HG03342 (cell line): ENCODE results near the gene NHS.
A peak's percentile ranks its signal among the peaks of the same experiment; 100 is the strongest.

Source experiments
- ATAC-seq: cut with Tn5 transposase; IDR thresholded peaks from one replicate; pipeline ENCODE4 v1.9.1; 2021; ENCODE audit warnings: mild to moderate bottlenecking, moderate library complexity; ENCODE audit not compliant: unreplicated experiment

The NHS gene

DNA sequence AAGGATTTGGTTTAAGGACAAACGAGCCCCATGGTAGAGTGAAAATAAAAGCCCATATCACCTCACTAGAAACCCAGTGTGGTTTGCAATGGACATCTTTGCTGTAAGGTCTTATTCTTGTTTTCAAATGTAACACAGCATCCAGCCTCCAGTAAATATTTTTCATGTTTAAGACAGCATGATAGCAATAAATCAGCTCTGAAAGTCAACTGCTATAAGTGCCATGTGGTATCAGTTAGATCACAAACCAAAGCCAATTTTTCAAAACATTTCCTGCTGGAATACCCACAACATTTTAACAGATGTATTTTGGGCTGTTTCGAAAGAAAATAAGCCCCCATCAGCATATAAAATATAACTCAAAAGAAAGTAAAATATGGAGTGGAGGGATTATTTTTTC is 338.3 kb downstream of the NHS start:
- no peak for ATAC-seq

DNA sequence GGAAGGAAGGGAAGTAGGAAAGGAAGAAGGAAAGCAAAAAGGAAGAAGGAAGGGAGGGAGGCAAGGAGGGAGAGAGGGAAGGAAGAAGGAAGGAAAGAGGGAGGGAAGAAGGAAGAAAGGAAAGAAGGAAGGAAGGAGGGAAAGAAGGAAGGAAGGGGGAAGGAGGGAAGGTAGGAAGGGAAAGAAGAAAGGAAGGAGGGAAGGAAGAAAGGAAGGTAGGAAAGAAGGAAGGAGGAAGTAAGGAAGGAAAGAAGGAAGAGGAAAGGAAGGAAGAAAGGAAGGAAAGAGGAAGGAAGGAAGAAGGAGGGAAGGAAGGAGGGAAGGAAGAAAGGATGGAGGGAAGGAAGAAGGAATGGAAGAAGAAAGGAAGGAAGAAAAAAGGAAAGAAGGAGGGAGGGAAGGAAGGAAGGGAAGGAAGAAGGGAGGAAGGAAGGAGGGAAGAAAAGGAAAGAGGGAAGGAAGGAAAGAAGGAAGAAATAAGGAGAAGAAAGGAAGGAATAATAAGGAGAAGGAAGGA is 343.7 kb downstream of the NHS start:
- no peak for ATAC-seq

DNA sequence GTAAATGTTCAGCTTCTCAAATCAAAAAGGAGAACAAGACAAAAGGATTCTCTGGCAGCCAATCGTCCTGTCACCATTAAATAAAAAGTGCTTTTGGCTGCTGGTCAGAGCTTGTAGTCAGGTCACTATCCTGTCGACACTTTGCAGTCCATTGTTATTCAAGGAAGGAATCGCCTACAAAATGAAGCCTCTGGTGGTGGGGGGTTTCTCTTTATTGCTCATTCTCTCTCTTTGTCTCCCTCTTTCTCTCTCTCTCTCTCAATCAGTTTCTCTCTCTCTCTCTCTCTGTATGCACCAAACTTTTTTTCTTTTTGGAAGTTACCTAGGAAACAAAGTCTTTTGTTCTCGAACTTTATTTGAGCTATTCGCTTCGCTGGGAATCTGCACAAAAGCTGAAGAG is 344.7 kb downstream of the NHS start:
- no peak for ATAC-seq

DNA sequence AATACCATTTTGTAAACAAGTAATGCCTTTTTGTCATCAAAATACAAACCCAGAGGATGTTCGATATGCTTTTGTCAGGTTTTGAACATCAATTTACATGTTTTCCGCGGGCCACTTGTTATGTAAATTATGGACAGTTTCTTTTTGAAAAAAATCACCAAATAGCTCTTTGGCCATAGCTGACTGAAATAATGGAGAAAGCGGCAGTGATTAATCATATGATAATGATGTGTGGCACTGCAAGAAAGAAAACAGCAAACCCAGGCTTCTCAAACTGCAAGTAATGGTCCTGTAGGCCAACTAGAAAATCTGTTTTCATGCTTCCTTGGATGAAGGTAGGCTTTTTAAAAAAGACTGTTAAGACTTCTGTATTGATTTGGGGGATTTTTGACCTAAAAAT is 346.7 kb downstream of the NHS start:
- no peak for ATAC-seq

DNA sequence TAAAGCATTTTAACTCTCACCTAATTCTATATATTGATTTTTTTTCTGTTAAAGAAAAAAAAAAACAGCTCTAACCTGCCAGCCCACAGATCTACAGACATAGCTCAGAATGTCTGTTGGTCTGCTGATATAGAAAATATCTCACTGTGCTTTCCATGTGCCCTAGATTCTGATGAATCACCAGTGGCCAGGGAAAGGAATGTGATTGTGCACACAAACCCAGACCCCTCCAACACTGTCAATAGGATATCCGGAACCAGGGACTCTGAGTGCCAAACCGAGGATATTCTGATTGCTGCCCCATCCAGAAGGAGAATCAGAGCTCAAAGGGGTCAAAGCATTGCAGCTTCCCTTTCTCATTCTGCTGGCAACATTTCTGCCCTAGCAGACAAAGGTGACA is 350.2 kb downstream of the NHS start:
- ATAC-seq = no peak

DNA sequence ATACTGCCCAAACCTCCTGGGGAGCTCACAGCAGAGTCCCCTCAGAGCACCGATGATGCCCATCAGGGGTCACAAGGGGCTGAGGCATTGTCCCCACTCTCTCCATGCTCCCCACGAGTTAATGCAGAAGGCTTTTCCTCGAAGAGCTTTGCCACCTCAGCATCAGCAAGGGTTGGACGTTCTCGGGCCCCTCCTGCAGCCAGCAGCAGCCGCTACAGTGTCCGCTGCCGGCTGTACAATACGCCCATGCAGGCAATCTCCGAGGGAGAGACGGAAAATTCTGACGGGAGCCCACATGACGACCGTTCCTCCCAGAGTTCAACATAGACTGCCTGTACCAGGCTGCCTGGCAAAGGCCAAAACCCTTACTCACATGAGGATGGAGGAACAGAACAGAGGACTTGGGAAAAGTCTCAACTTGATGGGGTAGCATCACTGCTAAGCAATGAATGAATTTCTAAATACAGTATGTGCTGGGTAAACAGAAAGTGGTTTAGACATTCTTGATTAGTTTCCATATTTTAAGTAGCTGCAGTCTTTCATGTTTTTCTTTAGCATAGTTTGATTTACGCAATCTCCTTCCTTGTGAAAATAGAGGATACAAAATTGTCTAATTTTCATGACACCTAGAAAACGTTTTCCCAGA is 357.3 kb downstream of the NHS start:
- no peak for ATAC-seq

DNA sequence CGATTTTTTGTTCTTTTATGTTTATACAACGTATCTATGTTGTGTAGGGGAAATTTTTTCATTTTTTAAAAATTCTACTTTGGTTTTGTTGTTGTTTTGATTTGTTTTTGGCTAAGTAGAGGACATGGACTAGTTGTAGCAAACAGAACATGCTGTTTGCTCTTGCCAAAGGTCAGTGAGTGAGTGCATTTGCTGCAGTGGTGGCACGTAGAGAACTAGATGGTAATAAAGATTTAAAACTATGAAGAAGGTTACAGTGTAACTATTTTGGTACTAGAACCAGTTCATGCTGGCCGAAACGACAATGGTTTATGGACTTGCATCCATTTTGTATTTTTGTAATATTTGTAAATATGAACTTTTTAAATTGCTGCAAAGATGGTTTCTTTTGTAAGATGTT is 360.4 kb downstream of the NHS start:
- no peak for ATAC-seq

DNA sequence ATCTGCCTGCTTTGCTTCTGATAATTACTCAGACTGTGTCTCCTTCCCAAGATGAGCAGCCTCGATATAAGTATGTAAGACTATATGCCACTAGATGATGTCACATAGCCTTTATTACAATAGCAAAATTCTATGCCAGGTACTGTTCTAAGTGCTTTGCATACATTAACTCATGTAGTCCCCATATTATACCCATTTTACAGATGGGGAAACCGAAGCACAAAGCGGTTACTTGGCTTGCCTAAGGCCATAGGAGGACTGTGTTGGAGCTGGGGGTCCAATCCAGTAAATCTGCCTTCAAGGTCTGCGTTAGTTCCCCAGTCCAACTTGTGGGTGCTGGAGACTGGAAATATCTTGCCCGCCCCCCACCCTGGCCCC is 361.5 kb downstream of the NHS start:
- no peak for ATAC-seq

DNA sequence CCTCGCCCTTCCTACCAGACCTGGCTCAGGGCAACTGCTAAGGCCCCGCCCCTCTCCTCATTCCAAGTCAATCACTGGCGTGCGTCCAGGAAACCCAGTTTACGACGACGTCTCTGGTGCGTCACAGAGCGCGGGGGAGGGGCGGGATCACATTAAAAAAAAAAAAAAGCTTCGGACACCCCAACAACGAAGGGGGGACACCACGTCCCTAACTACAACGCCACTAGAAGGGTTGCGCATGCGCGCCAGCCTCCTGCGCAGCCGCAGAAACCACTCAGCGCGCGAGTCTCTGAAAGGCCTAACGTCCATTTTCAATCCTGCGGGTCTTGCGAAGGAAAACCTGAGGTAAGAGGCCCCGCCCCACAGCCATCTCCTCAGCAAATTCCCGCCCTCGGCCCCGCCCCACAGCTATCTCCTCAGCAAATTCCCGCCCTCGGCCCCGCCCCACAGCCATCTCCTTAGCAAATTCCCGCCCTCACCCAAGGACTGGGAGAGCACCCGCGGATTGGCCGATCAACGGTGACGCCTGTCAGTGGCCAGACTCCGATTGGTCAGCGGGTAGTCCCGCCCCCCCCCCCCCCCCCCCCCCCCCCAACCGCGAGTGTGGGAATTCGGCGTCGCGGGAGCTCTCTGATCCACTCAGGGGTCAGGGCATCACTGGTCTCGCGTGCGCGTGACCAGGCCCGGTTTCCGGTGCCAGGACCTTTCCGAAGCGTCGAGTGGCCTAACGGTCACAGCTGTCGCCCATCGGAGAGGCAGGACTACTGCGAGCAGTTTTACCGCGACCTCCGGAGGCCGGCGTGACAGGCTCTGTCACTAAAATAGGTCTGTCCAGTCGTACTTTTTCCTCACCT is 362.1 kb downstream of the NHS start, which contains the start of gene SCML1:
Gene SCML1 (plus strand): TSS at position 638 of the 854 bp plus-strand sequence. CDS start 6,694 bp downstream, outside the sequence.
- ATAC-seq = peak; percentile 71

DNA sequence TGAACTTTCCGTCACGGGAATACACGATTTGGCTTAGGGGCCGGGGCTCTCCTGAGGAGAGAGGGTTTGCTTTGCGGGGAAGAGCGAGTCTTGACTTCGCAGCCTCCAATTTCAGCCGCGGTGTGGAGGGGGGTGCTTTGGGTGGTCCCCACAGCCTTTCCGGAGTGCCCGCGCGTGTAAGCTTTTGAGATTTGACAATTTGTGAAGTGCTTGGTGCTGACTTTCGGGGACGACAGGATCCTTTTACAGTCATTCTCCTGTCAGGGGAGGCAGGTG is 362.6 kb downstream of the NHS start:
- ATAC-seq = no peak

DNA sequence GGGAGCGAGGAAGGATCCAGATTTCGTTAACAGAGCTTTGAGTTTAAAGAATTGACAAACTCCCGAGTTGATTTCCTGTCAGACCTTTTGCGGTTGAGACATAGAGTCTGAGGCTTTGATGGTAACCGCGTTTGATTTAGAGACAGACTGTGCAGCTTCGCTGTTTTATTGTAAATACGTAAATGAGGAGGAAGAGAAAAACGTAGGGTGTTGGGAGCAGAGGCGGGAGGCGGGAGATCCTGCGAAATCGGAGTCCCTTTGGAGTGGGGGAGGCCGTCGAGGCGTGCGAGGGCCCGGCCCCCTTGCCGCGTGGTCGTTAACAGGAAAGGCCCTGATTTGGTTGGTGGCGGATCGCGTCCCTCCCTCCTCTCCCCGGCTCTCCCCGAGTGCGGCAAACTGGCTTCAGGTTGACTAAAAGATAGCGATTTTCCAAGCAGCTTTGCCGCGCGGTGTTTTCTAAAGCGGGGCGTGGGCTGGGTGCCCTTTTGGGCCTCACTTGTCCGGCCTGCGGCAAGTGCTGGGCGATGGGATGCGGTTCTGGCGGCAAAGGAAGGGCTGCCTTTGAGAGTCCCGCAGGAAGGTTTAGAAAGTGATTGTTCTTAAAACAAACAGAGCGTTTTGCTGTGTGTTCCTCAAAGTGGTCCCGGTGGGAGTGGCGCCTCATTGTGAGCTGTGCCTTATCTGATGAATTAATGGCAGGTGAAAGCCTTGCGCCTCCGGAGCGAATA is 363.1 kb downstream of the NHS start:
- ATAC-seq = no peak

DNA sequence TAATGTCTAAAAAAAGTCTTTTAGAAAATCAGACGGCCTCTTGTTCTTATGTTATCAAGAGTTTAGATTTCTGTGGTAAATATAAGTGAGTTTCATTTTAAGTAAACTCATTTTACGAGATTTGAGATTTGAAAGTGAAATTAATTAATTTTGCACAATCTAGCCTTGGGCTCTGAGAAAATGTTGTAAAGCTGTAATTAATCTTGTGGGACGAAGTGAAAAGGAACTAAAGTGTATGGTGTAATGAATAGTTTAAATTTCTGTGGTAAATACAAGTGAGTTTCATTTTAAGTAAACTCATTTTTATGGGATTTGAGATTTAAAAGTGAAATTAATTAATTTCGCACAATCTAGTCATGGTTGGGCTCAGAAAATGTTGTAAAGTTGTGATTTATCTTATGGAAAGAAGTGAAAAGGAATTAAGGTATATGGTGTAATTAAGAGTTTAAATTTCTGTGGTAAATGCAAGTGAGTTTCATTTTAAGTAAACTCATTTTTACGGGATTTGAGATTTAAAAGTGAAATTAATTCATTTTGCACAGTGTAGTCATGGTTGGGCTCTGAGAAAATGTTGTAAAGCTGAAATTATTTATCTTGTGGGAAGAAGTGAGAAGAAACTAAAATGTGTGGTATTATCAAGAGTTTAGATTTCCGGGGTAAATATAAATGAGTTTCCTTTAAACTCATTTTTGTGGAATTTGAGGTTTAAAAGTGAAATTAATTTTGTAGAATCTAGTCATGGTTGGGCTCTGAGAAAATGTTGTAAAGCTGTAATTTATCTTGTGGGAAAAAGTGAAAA is 363.9 kb downstream of the NHS start:
- ATAC-seq = no peak

DNA sequence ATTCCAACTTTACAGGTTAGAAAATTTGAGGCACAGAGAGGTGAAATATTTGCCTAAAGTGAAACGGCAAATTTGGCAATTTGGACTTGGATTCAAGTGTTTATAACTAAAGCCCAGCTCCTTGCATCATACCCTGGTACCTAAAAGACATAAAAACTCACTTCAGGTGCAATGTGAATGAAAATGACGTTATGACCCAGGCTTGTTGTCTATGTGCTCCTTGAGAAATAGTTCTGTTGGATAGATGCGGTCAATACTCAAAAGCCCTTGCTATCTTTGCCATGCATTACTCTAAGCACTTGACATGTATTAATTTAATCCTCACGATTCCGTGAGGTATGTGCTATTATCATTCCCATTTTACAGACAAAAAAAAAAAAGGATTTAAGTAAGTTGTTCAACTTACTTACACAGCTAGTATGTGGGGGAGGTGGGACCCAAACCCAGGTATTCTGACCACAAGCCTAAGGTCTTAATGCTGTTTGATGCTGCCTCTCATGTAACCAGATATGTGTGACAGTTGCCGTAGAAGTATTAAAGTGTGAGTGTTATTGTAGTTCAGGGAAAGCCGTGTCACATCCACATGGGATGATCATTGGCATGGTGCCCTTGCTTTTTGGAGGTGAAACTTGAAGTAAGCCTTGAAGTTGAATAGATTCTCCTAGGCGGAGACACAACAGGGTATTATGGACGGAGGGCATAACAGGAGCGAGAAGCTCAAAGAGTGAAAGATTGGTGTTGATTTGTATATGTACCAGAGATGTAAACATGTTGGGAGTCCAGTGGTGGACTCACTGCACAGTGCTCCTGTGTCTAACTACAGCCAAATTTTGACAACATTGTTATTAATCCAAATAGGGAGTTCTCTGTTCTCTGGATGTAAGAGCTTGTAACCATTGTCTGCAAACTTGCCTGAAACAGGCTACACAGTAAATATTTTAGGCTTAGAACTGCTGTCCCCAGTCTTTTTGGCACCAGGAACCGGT is 365.4 kb downstream of the NHS start:
- no peak for ATAC-seq

DNA sequence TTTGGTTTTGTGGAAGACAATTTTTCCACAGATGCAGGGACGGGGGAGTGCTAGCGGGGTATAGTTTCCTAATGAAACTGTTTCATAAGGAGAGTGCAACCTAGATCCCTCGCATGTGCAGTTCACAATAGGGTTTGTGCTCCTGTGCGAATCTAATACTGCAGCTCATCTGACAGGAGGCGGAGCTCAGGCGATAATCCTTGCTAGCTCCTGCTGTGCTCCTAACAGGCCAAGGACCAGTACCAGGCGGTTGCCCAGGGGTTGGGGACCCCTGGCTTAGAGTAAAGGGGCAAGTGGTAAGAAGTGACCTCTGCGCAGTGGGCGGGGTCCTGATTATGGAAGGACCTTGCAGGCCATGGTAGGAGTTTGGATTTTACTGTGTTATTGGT is 366.1 kb downstream of the NHS start:
- ATAC-seq = no peak

DNA sequence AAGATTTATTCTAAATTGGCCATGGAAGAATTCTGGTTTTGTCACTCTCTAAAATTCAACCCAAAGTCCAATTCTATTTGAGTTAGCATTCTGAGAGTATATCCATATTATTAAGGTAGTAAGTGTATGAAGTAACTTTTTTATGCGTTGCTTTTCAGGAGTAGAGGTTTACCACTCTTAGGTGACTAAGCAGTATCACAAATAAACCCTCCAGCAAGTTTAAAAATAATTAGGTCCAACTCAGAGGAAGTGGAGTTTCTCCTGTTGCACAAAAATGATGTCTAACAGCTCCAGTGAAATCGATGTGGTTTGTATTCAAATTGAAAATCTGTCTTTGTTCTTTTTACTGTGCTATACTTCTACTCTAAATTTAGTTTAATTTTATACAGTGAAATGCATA is 368.9 kb downstream of the NHS start:
- ATAC-seq = no peak

DNA sequence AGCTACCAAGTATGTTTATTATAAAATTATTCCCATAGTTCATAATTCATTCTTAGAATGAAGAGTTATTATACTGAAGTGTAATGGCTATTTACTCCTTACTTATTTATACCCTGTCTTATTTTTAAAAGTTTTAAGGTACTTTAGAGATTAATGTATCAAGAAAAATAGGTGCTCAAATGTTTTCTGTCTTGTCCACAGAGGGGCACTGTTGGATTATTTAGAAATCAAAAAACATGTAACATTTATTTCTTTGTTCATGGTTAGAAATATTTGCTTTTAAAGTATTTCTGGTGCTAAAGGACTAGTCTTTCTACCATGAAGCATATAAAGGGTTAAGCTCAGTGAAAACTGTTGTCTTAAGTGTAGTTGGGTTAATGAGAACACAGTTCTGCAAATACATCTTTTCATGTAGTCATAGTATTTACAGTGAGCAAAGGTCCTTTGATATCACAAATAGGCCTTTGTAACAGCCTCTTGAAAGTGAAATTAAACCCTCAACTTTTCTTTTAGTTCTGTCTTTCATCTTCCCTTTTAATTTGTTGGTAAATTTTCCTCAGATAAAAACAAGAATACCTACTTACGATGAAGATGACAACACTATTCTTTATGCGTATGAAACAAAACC is 370.0 kb downstream of the NHS start:
- no peak for ATAC-seq

DNA sequence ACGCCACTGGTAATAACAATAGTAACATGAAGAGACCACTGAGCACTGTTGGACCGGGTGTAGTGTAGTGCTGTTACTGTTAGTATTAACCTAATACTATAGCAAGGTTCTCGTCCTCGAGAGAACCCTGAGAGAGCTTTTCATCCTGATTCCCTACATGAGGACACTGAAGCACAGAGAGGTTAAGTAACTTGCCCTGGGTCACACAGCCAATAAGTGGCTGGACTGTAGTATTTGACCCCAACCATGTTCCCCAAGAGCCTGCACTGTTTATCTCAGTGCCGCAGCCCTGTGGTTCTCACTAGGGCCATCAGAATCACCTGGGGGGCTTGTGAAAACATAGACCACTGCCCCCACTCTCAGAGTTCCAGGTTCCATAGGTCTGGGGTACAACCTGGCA is 372.7 kb downstream of the NHS start:
- ATAC-seq = no peak

DNA sequence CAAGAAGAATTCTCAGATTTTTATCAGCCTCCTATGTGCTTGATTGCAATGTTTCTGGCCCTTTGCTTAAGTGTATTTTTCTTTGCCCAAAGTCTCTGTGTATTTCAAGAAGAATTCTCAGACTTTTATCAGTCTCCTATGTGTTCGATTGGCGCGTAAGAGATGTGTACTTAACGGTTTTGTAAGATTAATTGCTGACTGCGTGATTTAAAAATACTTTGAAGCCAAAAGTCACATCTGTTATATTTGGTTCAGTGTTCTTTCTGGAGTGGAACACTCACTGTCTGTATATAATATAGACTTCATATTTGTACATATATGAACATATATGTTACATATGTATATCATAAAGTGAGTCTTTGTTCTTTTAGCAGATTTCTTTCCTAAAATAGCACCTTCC is 373.7 kb downstream of the NHS start:
- ATAC-seq = no peak

DNA sequence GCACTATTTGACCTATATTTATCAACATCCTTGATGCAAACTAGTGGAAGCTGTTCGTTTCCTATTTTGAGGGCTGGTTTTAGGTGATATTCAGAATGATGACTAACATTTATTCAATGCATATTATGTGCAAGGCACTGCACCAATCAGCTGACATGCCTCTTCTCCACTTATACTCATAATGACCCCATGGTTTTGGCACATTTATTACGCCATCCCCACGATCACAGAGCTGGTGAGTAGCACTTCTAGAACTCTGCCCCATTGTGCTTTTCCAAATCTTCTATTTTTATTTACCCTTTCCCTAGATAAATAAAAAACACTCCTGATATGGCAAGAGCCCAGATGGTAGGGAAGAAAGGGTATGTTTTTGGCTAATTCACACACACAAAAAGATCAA is 375.4 kb downstream of the NHS start:
- ATAC-seq = no peak
